Measurements from ENCODE around the gene PLA2R1.

DNA sequence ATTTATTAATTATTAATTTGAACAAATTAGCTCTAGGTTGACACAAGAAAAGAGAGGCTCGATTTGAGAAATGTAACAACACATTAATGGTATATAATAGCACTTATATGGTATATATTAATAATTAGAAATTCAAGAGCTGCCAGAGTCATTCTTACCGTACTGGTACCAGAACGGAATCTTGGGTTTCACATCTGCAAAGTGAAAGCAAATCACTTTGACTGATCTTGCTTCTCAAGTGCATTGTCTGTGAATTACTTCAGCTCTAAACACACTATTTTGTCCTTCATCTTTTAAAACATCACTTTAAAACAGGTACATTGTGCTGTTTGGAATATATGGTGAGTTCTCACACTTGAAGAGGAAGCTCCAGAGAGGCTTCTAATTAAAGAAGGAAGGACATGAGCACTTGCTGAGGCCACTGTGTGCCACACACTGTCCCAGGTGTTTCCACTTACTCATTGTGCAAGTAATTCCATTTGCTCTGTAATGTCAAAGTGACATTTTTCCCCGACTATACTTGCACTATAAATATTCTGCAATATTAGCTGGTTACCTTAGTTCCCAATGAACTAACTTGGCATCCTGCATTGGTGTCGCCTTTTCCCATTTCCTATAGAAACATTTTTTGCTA lies 85.8 kb downstream of the PLA2R1 start:
- no peak for TF ChIP-seq EZH2 (IDR thresholded peaks at IDR 0.05; ENCODE audit: borderline replicate concordance, insufficient read depth, low read length, poor library complexity, severe bottlenecking)
- TF ChIP-seq, protein P1, sequence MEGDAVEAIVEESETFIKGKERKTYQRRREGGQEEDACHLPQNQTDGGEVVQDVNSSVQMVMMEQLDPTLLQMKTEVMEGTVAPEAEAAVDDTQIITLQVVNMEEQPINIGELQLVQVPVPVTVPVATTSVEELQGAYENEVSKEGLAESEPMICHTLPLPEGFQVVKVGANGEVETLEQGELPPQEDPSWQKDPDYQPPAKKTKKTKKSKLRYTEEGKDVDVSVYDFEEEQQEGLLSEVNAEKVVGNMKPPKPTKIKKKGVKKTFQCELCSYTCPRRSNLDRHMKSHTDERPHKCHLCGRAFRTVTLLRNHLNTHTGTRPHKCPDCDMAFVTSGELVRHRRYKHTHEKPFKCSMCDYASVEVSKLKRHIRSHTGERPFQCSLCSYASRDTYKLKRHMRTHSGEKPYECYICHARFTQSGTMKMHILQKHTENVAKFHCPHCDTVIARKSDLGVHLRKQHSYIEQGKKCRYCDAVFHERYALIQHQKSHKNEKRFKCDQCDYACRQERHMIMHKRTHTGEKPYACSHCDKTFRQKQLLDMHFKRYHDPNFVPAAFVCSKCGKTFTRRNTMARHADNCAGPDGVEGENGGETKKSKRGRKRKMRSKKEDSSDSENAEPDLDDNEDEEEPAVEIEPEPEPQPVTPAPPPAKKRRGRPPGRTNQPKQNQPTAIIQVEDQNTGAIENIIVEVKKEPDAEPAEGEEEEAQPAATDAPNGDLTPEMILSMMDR (IDR thresholded peaks at IDR 0.05; ENCODE audit: poor library complexity, severe bottlenecking), result no peak
- TF ChIP-seq EP300 (conservative IDR thresholded peaks at IDR 0.05; ENCODE audit: poor library complexity, severe bottlenecking), result no peak
- TF ChIP-seq RAD21 (conservative IDR thresholded peaks at IDR 0.05), result no peak
- no peak for TF ChIP-seq MXI1 (conservative IDR thresholded peaks at IDR 0.05; ENCODE audit: poor library complexity, severe bottlenecking)
- TF ChIP-seq POLR2AphosphoS5 (IDR thresholded peaks at IDR 0.05), result no peak
- TF ChIP-seq TAF1 (IDR thresholded peaks at IDR 0.05; ENCODE audit: low read depth), result no peak
- no peak for TF ChIP-seq SMC3 (conservative IDR thresholded peaks at IDR 0.05; ENCODE audit: poor library complexity)
- TF ChIP-seq, protein P2, sequence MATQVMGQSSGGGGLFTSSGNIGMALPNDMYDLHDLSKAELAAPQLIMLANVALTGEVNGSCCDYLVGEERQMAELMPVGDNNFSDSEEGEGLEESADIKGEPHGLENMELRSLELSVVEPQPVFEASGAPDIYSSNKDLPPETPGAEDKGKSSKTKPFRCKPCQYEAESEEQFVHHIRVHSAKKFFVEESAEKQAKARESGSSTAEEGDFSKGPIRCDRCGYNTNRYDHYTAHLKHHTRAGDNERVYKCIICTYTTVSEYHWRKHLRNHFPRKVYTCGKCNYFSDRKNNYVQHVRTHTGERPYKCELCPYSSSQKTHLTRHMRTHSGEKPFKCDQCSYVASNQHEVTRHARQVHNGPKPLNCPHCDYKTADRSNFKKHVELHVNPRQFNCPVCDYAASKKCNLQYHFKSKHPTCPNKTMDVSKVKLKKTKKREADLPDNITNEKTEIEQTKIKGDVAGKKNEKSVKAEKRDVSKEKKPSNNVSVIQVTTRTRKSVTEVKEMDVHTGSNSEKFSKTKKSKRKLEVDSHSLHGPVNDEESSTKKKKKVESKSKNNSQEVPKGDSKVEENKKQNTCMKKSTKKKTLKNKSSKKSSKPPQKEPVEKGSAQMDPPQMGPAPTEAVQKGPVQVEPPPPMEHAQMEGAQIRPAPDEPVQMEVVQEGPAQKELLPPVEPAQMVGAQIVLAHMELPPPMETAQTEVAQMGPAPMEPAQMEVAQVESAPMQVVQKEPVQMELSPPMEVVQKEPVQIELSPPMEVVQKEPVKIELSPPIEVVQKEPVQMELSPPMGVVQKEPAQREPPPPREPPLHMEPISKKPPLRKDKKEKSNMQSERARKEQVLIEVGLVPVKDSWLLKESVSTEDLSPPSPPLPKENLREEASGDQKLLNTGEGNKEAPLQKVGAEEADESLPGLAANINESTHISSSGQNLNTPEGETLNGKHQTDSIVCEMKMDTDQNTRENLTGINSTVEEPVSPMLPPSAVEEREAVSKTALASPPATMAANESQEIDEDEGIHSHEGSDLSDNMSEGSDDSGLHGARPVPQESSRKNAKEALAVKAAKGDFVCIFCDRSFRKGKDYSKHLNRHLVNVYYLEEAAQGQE (IDR thresholded peaks at IDR 0.05; ENCODE audit: borderline replicate concordance), result no peak

All from neural cell (in vitro differentiated cells).